ENCODE data around the gene PIK3R4.
A peak's percentile ranks its signal among the peaks of the same experiment; 100 is the strongest.

The PIK3R4 gene

GRCh38 chr3:130746246-130747039, at the start of gene PIK3R4:
Gene PIK3R4, minus strand, starts transcription at chr3:130746829. Its CDS starts 1,611 bp downstream, at chr3:130745218.
- peak; percentile 99 for DNase-seq (ENCODE audit: low spot score)

- DNase-seq (ENCODE audit: low spot score): no peak
These were observed 48.8 kb upstream of the PIK3R4 start for GRCh38 chr3:130795396-130795795.

GRCh38 chr3:130792246-130792645, 45.6 kb upstream of the PIK3R4 start:
- DNase-seq (ENCODE audit: low spot score): no peak

- DNase-seq (ENCODE audit: low spot score): no peak
These were observed 43.2 kb upstream of the PIK3R4 start for GRCh38 chr3:130789782-130790322.

GRCh38 chr3:130787422-130788068, 40.9 kb upstream of the PIK3R4 start:
- DNase-seq (ENCODE audit: low spot score): no peak

- no peak for DNase-seq (ENCODE audit: low spot score)
These were observed 39.7 kb upstream of the PIK3R4 start for GRCh38 chr3:130786306-130786705.

- no peak for DNase-seq (ENCODE audit: low spot score)
These were observed 37.0 kb upstream of the PIK3R4 start for GRCh38 chr3:130783629-130784028.

GRCh38 chr3:130779486-130779885, 32.9 kb upstream of the PIK3R4 start:
- no peak for DNase-seq (ENCODE audit: low spot score)

- no peak for DNase-seq (ENCODE audit: low spot score)
These were observed 32.4 kb upstream of the PIK3R4 start for GRCh38 chr3:130779031-130779430.

- peak; percentile 38 for DNase-seq (ENCODE audit: low spot score)
These were observed 26.7 kb upstream of the PIK3R4 start for GRCh38 chr3:130773366-130773765.

- no peak for DNase-seq (ENCODE audit: low spot score)
These were observed 25.5 kb upstream of the PIK3R4 start for GRCh38 chr3:130772129-130772528.

GRCh38 chr3:130770644-130771043, 24.0 kb upstream of the PIK3R4 start:
- no peak for DNase-seq (ENCODE audit: low spot score)

GRCh38 chr3:130761730-130762311, 15.2 kb upstream of the PIK3R4 start:
- DNase-seq (ENCODE audit: low spot score): no peak

GRCh38 chr3:130760922-130761321, 14.3 kb upstream of the PIK3R4 start:
- no peak for DNase-seq (ENCODE audit: low spot score)

- DNase-seq (ENCODE audit: low spot score): peak; percentile 72
These were observed 13.2 kb upstream of the PIK3R4 start for GRCh38 chr3:130759692-130760338.

GRCh38 chr3:130758624-130759369, 12.2 kb upstream of the PIK3R4 start:
- DNase-seq (ENCODE audit: low spot score): no peak

- no peak for DNase-seq (ENCODE audit: low spot score)
These were observed 11.1 kb upstream of the PIK3R4 start for GRCh38 chr3:130757611-130758150.

GRCh38 chr3:130755666-130756065, 9.0 kb upstream of the PIK3R4 start:
- no peak for DNase-seq (ENCODE audit: low spot score)

GRCh38 chr3:130748981-130749380, 2.4 kb upstream of the PIK3R4 start:
- peak; percentile 16 for DNase-seq (ENCODE audit: low spot score)

- DNase-seq (ENCODE audit: low spot score): peak; percentile 23
These were observed 1.8 kb upstream of the PIK3R4 start for GRCh38 chr3:130748467-130748861.

- no peak for DNase-seq (ENCODE audit: low spot score)
These were observed 3.3 kb downstream of the PIK3R4 start for GRCh38 chr3:130743354-130743753.
